ENCODE results near the gene OPN5.

Gene OPN5

GRCh38 chr6:47852727-47853126 lies 70.9 kb downstream of the OPN5 start:
- no peak for DNase-seq (ENCODE audit: low read depth in 4 of 4, low spot score in 1 of 4)

GRCh38 chr6:47853766-47854165 lies 71.9 kb downstream of the OPN5 start:
- DNase-seq (ENCODE audit: low read depth in 4 of 4, low spot score in 1 of 4) = no peak

GRCh38 chr6:47854971-47855370 lies 73.1 kb downstream of the OPN5 start:
- DNase-seq (ENCODE audit: low read depth in 4 of 4, low spot score in 1 of 4) = no peak

- no peak for DNase-seq (ENCODE audit: low read depth in 4 of 4, low spot score in 1 of 4)
These were observed 77.3 kb downstream of the OPN5 start for GRCh38 chr6:47859175-47859574.

GRCh38 chr6:47862731-47863130 lies 80.9 kb downstream of the OPN5 start:
- DNase-seq (ENCODE audit: low read depth in 4 of 4, low spot score in 1 of 4) = no peak

GRCh38 chr6:47865206-47865605 lies 83.4 kb downstream of the OPN5 start:
- DNase-seq (ENCODE audit: low read depth in 4 of 4, low spot score in 1 of 4) = no peak

GRCh38 chr6:47875593-47875992 lies 93.8 kb downstream of the OPN5 start:
- DNase-seq (ENCODE audit: low read depth in 4 of 4, low spot score in 1 of 4) = no peak
